ENCODE measurements around the gene C1QA.

C1QA gene

GRCh38 chr1:22613572-22613918, 22.9 kb upstream of the C1QA start:
- FAIRE-seq, result no peak

- FAIRE-seq, result no peak
Observed at GRCh38 chr1:22613951-22614350, 22.5 kb upstream of the C1QA start.

GRCh38 chr1:22615886-22616285, 20.5 kb upstream of the C1QA start:
- FAIRE-seq, result no peak

GRCh38 chr1:22616571-22616970, 19.9 kb upstream of the C1QA start:
- FAIRE-seq, result no peak

GRCh38 chr1:22618056-22618455, 18.4 kb upstream of the C1QA start:
- no peak for FAIRE-seq

- no peak for FAIRE-seq
Observed at GRCh38 chr1:22619252-22619651, 17.2 kb upstream of the C1QA start.

- FAIRE-seq, result no peak
Observed at GRCh38 chr1:22619798-22620197, 16.6 kb upstream of the C1QA start.

GRCh38 chr1:22621761-22622160, 14.7 kb upstream of the C1QA start:
- FAIRE-seq, result no peak

- FAIRE-seq, result no peak
Observed at GRCh38 chr1:22625262-22625925, 11.0 kb upstream of the C1QA start.

GRCh38 chr1:22626237-22627157, 9.9 kb upstream of the C1QA start:
- no peak for FAIRE-seq

GRCh38 chr1:22627331-22627730, 9.1 kb upstream of the C1QA start:
- FAIRE-seq, result no peak

- FAIRE-seq, result no peak
Observed at GRCh38 chr1:22628698-22629444, 7.6 kb upstream of the C1QA start.

GRCh38 chr1:22629886-22630285, 6.5 kb upstream of the C1QA start:
- FAIRE-seq, result no peak

- no peak for FAIRE-seq
Observed at GRCh38 chr1:22633697-22634463, 2.5 kb upstream of the C1QA start.

- no peak for FAIRE-seq
Observed at GRCh38 chr1:22635436-22635835, 992 bp upstream of the C1QA start.

GRCh38 chr1:22636927-22637326, 499 bp downstream of the C1QA start:
- FAIRE-seq, result no peak

- no peak for FAIRE-seq
Observed at GRCh38 chr1:22637907-22638445, 1.5 kb downstream of the C1QA start.

- no peak for FAIRE-seq
Observed at GRCh38 chr1:22638476-22639234, 2.2 kb downstream of the C1QA start.

GRCh38 chr1:22639286-22639685, 2.9 kb downstream of the C1QA start:
- FAIRE-seq, result no peak

- FAIRE-seq, result no peak
Observed at GRCh38 chr1:22641247-22641646, 4.8 kb downstream of the C1QA start.

- FAIRE-seq, result no peak
Observed at GRCh38 chr1:22641906-22642636, 5.6 kb downstream of the C1QA start.

All from endometrium (tissue), 2 donors.